ENCODE results near the gene LRRC61.

LRRC61 gene

DNA sequence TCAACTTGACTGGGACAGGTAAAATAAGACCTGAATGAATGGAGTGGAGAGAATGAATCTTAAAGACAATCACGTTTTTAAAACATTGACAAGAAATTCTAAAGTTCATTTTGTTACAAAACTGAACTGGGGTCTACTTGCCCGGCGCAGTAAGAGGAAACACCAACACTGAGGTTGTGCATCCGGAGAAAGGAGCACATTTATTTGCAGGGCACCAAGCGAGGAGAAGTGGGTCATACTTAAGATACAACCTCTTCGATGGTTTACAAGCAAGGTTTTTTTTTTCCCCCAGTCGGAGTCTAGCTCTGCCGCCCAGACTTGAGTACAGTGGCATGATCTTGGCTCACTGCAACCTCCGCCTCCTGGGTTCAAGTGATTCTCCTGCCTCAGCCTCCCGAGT, 42.0 kb downstream of the LRRC61 start:
- Histone ChIP-seq H3K4me3 (no peak overlapping the region), H3K36me3 (peaks cover 0 to 4% (median 0%) of the 10 kb centered on the region in 3 donors), H3K4me1 (peaks cover 0 to 17% (median 11%) of the 10 kb centered on the region in 4 donors), H3K9me3 (no peaks in the 10 kb centered on the region), H3K27ac (no peak overlapping the region), H3K27me3 (no peaks in the 10 kb centered on the region)
- DNase-seq: no peak
- intact Hi-C loops (cut with DNase I; ENCODE audit: low total_unique reads): no loop called here
- TF ChIP-seq, protein P1, sequence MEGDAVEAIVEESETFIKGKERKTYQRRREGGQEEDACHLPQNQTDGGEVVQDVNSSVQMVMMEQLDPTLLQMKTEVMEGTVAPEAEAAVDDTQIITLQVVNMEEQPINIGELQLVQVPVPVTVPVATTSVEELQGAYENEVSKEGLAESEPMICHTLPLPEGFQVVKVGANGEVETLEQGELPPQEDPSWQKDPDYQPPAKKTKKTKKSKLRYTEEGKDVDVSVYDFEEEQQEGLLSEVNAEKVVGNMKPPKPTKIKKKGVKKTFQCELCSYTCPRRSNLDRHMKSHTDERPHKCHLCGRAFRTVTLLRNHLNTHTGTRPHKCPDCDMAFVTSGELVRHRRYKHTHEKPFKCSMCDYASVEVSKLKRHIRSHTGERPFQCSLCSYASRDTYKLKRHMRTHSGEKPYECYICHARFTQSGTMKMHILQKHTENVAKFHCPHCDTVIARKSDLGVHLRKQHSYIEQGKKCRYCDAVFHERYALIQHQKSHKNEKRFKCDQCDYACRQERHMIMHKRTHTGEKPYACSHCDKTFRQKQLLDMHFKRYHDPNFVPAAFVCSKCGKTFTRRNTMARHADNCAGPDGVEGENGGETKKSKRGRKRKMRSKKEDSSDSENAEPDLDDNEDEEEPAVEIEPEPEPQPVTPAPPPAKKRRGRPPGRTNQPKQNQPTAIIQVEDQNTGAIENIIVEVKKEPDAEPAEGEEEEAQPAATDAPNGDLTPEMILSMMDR (IDR thresholded peaks at IDR 0.05): no peak

DNA sequence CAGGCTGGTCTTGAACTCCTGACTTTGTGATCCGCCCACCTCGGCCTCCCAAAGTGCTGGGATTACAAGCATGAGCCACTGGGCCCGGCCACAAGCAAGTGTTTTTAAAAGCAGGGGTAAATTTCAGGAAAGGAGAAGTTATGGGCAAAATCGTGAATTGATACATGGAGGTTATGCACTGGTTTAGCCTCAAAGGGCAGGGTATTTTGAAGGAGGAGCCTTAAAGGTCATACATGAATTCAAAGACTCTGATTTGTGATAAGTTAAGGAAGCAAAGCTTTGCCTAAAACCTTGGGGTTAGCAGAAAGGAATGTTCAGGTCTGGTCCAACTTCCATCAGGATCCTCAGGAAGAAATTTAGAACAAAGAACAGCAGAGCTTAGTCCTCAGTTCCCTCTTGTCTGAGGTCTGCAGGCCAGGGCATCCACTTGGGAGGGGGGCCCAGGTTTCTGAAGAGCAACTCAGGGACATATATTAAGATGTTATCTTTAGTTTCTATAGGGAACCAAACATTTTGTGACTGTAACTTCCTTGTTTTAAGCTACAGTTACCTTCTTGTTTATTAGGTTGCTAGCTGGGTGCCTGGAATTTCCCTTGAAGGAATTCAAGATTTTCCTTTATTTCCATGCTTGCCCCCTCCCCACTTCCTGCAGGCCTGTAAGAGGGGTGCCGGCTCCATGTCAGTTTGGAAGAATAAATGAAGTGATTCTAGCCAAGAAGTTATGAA, 42.7 kb downstream of the LRRC61 start:
- intact Hi-C loops (cut with DNase I; ENCODE audit: low total_unique reads): no loop called here
- Histone ChIP-seq H3K4me3 (no peak overlapping the region), H3K4me1 (peaks cover 0 to 23% (median 16%) of the 10 kb centered on the region in 4 donors), H3K9me3 (no peaks in the 10 kb centered on the region), H3K27ac (no peak overlapping the region), H3K27me3 (no peaks in the 10 kb centered on the region), H3K36me3 (peaks cover 0 to 7% (median 0%) of the 10 kb centered on the region in 3 donors)
- no peak for DNase-seq
- TF ChIP-seq, protein P1 (IDR thresholded peaks at IDR 0.05): no peak

DNA sequence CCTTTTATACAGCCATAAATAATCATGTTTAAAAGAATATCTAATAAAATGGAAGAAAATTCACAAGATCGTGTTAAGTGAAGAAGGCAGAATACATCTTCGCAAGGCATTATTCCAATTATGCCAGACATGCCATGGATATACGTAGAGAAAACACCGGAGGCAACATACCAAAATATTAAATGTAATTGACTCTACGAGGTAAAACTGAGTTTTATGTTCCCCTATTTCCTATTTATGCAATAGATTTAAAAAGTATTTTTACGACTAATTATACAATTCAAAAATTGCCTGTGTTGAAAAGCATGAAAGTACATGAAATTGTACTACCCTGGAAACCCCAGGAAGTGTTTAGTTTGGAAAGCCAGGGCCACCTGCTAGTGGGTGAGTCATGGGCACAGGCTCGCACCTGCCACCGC, 44.5 kb downstream of the LRRC61 start:
- Histone ChIP-seq H3K27me3 (no peaks in the 10 kb centered on the region), H3K27ac (peak overlapping the region; percentile 89 to 95), H3K4me3 (peak overlapping the region; percentile 66 to 74), H3K4me1 (peaks cover 0 to 34% (median 19%) of the 10 kb centered on the region in 4 donors), H3K9me3 (no peaks in the 10 kb centered on the region), H3K36me3 (peaks cover 9 to 25% (median 15%) of the 10 kb centered on the region in 3 donors)
- TF ChIP-seq, protein P1 (IDR thresholded peaks at IDR 0.05): no peak
- DNase-seq: no peak
- intact Hi-C loops (cut with DNase I; ENCODE audit: low total_unique reads): loop anchor here (2.0 kb wide), 1 partner anchor 37 kb away; a partner anchor contains a TSS

DNA sequence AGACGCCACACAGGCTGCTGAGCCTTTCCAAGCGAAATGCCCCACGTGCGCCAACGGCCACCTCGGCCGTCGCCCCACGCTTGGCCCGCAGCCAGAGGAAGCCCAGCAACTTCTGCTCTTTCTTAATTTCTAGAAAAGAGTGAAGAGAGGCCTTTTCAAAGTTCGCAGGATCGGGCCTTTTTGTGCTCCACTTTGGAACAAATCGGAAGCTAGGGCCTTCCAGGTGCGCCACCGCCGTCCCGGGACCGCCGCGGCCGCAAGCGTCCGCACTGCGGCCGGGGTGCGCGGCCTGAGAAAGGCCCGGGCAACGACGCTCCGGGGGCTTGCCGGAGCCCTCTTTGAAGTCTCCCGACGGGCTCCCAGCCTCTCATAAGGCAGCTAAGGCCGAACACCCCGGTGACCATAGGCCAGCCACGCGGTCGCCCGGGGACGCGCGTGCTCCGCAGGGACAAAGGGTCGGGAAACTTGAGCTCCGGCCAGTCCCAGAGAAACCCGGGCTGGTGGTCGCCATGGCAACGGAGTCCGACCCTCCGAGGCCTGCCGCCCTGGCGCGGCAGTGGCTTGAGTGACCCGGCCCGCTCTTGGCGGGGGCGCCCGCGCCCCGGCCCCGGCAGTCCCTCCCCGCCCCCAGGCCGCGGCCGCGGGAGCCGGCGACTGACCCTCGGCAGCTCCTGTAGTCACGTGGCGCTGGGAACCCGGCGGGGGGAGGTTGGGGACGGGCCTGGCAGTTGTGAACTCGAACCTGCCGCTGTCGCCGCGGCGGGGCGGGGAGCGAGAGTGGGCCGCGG, 45.1 kb downstream of the LRRC61 start, which contains the start of gene REPIN1:
REPIN1 (plus strand) TSS at position 727 of the 788 bp plus-strand sequence. CDS start 890 bp downstream, outside the sequence.
- Histone ChIP-seq H3K27ac (peak within 1 kb of the TSS; percentile 89 to 95), H3K9me3 (no peaks in the 10 kb centered on the region), H3K4me1 (peaks cover 0 to 40% (median 22%) of the 10 kb centered on the region in 4 donors), H3K36me3 (peaks cover 15 to 31% (median 21%) of the 10 kb centered on the region in 3 donors), H3K27me3 (no peaks in the 10 kb centered on the region), H3K4me3 (peak within 1 kb of the TSS; percentile 66 to 74)
- TF ChIP-seq, protein P1 (IDR thresholded peaks at IDR 0.05): no peak
- intact Hi-C loops (cut with DNase I; ENCODE audit: low total_unique reads): loop anchor here (2.0 kb wide), 1 partner anchor 37 kb away; a partner anchor contains a TSS
- peak; percentile 91 to 96 for DNase-seq

DNA sequence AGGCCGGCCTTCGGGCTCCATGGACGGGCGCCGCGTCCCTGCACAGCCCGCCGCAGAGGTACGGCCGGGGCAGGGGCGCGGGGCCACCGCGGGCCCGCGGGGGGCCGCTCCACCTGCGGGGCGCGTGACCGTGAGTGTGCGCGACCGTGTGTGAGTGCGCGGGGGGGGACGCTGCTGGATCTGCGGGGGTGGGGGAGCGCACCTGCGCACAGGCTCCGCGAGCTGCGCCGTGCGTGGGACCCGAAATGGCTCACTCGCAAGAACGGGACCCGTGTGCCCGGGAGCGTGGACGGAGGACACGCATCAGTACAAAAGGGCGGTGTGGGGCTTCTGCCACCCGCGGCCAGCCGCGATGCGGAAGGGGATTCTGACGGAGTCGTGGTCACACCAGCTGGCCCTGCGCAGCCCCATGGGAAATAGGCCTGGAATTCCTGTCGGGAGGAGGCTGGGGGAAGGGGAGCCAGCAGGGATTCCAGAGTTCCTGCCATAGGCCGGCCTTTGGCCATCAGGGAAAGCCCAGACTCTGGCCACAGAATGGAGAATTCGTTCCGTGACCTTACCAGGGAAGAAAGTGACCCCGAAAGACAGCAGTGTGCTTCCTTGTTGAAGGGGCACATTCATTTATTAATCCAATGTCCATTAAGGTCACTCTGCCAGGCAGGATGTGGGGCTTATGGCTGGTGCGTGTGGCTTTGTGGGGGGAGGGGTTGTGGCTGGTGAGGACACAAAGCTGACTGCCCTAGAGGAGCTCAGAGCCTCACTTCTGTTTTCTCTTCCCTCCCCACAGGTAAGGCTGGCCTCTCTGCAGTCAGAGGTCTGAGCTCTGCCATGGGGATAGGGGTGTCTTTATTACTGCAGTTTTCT, 46.0 kb downstream of the LRRC61 start:
- H3K27ac ChIP-seq: peak overlapping the region; percentile 89 to 95
- no peaks in the 10 kb centered on the region for H3K27me3 ChIP-seq
- H3K9me3 ChIP-seq: no peaks in the 10 kb centered on the region
- peaks cover 22 to 40% (median 29%) of the 10 kb centered on the region in 3 donors for H3K36me3 ChIP-seq
- TF ChIP-seq, protein P1 (IDR thresholded peaks at IDR 0.05): no peak
- DNase-seq: peak; percentile 59 to 88
- intact Hi-C loops (cut with DNase I; ENCODE audit: low total_unique reads): loop anchor here (2.0 kb wide), 1 partner anchor 36 kb away; a partner anchor contains a TSS
- H3K4me3 ChIP-seq: peak overlapping the region; percentile 66 to 74
- peaks cover 0 to 44% (median 23%) of the 10 kb centered on the region in 4 donors for H3K4me1 ChIP-seq

Data from tibial artery (tissue), 4 donors.